Suppressor macrophage (primary cell): Measurements from ENCODE around the gene C22orf39.

ENCODE experiments used
- DNase-seq, 4 experiments: peaks; one replicate each; pipeline ENCODE4 v3.0.0-alpha.2; 2020 to 2022

The C22orf39 gene

GRCh38 chr22:19429950-19430889, 17.3 kb downstream of the C22orf39 start:
- DNase-seq = peak; percentile 58 to 77 (median 72)

GRCh38 chr22:19424186-19424500, 23.4 kb downstream of the C22orf39 start:
- DNase-seq = peak in 1 of 4 experiments; percentile 24

- no peak for DNase-seq
These were observed 24.8 kb downstream of the C22orf39 start for GRCh38 chr22:19422440-19423301.

- DNase-seq = no peak
These were observed 27.2 kb downstream of the C22orf39 start for GRCh38 chr22:19420321-19420720.

GRCh38 chr22:19419464-19420178, 27.9 kb downstream of the C22orf39 start:
- no peak for DNase-seq

- DNase-seq = peak; percentile 59 to 77 (median 66)
These were observed 28.4 kb downstream of the C22orf39 start for GRCh38 chr22:19419086-19419463.

GRCh38 chr22:19412923-19413322, 34.6 kb downstream of the C22orf39 start:
- DNase-seq = no peak

- DNase-seq = no peak
These were observed 35.0 kb downstream of the C22orf39 start for GRCh38 chr22:19412478-19412877.

GRCh38 chr22:19411690-19412045, 35.8 kb downstream of the C22orf39 start:
- no peak for DNase-seq

- DNase-seq = no peak
These were observed 36.4 kb downstream of the C22orf39 start for GRCh38 chr22:19410941-19411689.

GRCh38 chr22:19407649-19408606, 39.6 kb downstream of the C22orf39 start:
- no peak for DNase-seq

GRCh38 chr22:19406846-19407245, 40.7 kb downstream of the C22orf39 start:
- no peak for DNase-seq

GRCh38 chr22:19406281-19406811, 41.2 kb downstream of the C22orf39 start:
- no peak for DNase-seq

GRCh38 chr22:19405652-19406051, 41.9 kb downstream of the C22orf39 start:
- no peak for DNase-seq

GRCh38 chr22:19405133-19405532, 42.4 kb downstream of the C22orf39 start:
- no peak for DNase-seq

GRCh38 chr22:19404676-19405075, 42.8 kb downstream of the C22orf39 start:
- DNase-seq = no peak

GRCh38 chr22:19402642-19403191, 44.8 kb downstream of the C22orf39 start:
- DNase-seq = no peak

GRCh38 chr22:19401483-19401882, 46.0 kb downstream of the C22orf39 start:
- no peak for DNase-seq

- no peak for DNase-seq
These were observed 46.6 kb downstream of the C22orf39 start for GRCh38 chr22:19400881-19401280.

- no peak for DNase-seq
These were observed 48.9 kb downstream of the C22orf39 start for GRCh38 chr22:19398652-19399051.
